PC-9 (cell line): ENCODE measurements around the gene POLD3. TPM values are rescaled to one million over a fixed set of nuclear protein-coding genes. Genes with fewer than 3 reads are reported as not detected.

Source experiments
- BruUV-seq: library from RNA; stranded (reverse); fragments of 400-500 nt; replicated peaks from 2 replicates; lab custom pipeline; 2021; lab: Mats Ljungman, UMichigan
- CTCF ChIA-PET: fragments of 300-600 bp; sonication (Branson Sonifier 250); formaldehyde crosslinking; loops from one replicate; lab custom pipeline; 2022; ENCODE audit warnings: antibody characterized with exemption; lab: Charles Lee
- POLR2A ChIA-PET: fragments of 300-600 bp; sonication (Branson Sonifier 250); formaldehyde crosslinking; loops from one replicate; lab custom pipeline; 2022; ENCODE audit warnings: antibody characterized with exemption; ENCODE audit not compliant: unreplicated experiment; lab: Charles Lee
- DNase-seq, 2 experiments: peaks; one replicate each; pipeline versions ENCODE4 v3.0.0 to v3.0.0-alpha.2; 2015 to 2022; ENCODE audit warnings: mixed read lengths in 1 of 2
- H2AFZ ChIP-seq: fragments of 200-600 bp; sonication (generic); 2 replicates; pipeline ENCODE4 v1.8.1; 2017; ENCODE audit warnings: antibody characterized with exemption
- H3F3A ChIP-seq: fragments of 200-600 bp; sonication (generic); 2 replicates; pipeline ENCODE4 v1.8.1; 2017; ENCODE audit warnings: antibody characterized with exemption, mild to moderate bottlenecking, low read depth; ENCODE audit not compliant: insufficient read depth
- H3K27ac ChIP-seq: fragments of 200-600 bp; sonication (generic); 2 replicates; pipeline ENCODE4 v1.6.1; 2016; ENCODE audit warnings: mixed run types
- H3K27me3 ChIP-seq: fragments of 200-600 bp; sonication (generic); 2 replicates; pipeline ENCODE4 v1.6.1; 2016; ENCODE audit warnings: low read depth, mixed run types; ENCODE audit not compliant: insufficient read depth
- H3K36me3 ChIP-seq: fragments of 200-600 bp; sonication (generic); 2 replicates; pipeline ENCODE4 v1.6.1; 2016; ENCODE audit warnings: low read depth, mixed run types
- H3K4me1 ChIP-seq: fragments of 200-600 bp; sonication (generic); replicated peaks from 2 replicates; pipeline ENCODE4 v1.6.1; 2016; ENCODE audit warnings: mixed run types; ENCODE audit not compliant: insufficient read depth
- H3K4me2 ChIP-seq: fragments of 200-600 bp; sonication (generic); 2 replicates; pipeline ENCODE4 v1.6.1; 2017; ENCODE audit warnings: mixed run types
- H3K4me3 ChIP-seq: fragments of 200-600 bp; sonication (generic); 2 replicates; pipeline ENCODE4 v1.6.1; 2016; ENCODE audit warnings: mixed run types
- H3K79me2 ChIP-seq: fragments of 200-600 bp; sonication (generic); 2 replicates; pipeline ENCODE4 v1.6.1; 2017; ENCODE audit warnings: low read depth, mixed run types
- H3K9me2 ChIP-seq: fragments of 200-600 bp; sonication (generic); 2 replicates; pipeline ENCODE4 v1.8.1; 2017; ENCODE audit warnings: mild to moderate bottlenecking; ENCODE audit not compliant: insufficient read depth
- H3K9me3 ChIP-seq: fragments of 200-600 bp; sonication (generic); 2 replicates; pipeline ENCODE4 v1.8.1; 2016; ENCODE audit warnings: low read depth; ENCODE audit not compliant: insufficient read depth
- H4K20me1 ChIP-seq: fragments of 200-600 bp; sonication (generic); 2 replicates; pipeline ENCODE4 v1.8.1; 2017; ENCODE audit not compliant: insufficient read depth
- CTCF ChIP-seq: fragments of 200-600 bp; sonication (generic); conservative IDR thresholded peaks from 2 replicates; pipeline ENCODE4 v1.6.1; 2017; ENCODE audit warnings: mixed run types, antibody characterized with exemption, mild to moderate bottlenecking, moderate library complexity
- EZH2 ChIP-seq: fragments of 200-600 bp; sonication (generic); IDR thresholded peaks from 2 replicates; pipeline ENCODE4 v1.8.0; 2017; ENCODE audit warnings: antibody characterized with exemption, low read depth
- intact Hi-C: fragments of 100-400 bp; cut with micrococcal nuclease; formaldehyde crosslinking; loops from one replicate; pipeline ENCODE4 v1.10.0; 2022; ENCODE audit not compliant: unreplicated experiment
- total RNA-seq: library from RNA; stranded (reverse); gene quantifications from 2 replicates; pipeline ENCODE4 v1.2.3, GENCODE V29; 2021

Gene POLD3
- total RNA-seq, 1 experiment from 2014 or later = 44.1 TPM

DNA sequence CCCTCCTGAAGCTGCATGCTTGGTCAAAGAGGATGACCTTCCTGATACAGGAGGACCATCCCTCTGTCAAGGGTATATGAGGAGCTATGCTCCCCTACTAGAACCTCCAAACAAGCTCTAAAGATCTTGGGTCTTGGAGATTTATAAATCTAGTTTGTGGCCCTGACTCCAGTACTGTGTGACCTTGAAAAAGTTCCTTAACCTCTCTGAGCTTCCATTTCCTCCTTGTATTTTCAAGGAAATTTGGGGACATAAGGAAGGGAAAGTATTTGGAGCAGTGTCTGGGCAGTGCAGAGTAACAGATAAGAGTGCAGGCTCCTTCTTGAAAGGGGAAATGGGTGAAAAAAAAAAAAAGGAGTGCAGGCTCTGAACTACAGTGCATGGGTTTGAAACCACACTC, 93.0 kb downstream of the POLD3 start:
- no TSS peak for BruUV-seq
- Histone ChIP-seq H3K4me1 (0 out of 2 replicates have a peak, but pooled peaks cover 7% of the 10 kb centered on the region), H3K4me2 (no peak overlapping the region), H3K9me2 (no peaks in the 10 kb centered on the region), H3K27me3 (no peaks in the 10 kb centered on the region), H3K36me3 (no peaks in the 10 kb centered on the region), H4K20me1 (no peaks in the 10 kb centered on the region), H3K4me3 (no peak overlapping the region), H3F3A (peaks cover 6% of the 10 kb centered on the region; the same call in 1 of the 2 replicates), H3K9me3 (no peaks in the 10 kb centered on the region), H2AFZ (no peak overlapping the region), H3K79me2 (no peaks in the 10 kb centered on the region), H3K27ac (no peak overlapping the region)
- intact Hi-C loops = no loop called here
- ChIA-PET POLR2A (interaction anchor here (1.0 kb wide), 1 partner anchor 192 kb away, joined by 3 read pairs; no protein-coding TSS in a partner anchor), CTCF (interaction anchor here (0.6 kb wide), 1 partner anchor 99 kb away, joined by 5 read pairs; no protein-coding TSS in a partner anchor)
- no peak for TF ChIP-seq EZH2
- no peak for TF ChIP-seq CTCF
- no peak for DNase-seq

DNA sequence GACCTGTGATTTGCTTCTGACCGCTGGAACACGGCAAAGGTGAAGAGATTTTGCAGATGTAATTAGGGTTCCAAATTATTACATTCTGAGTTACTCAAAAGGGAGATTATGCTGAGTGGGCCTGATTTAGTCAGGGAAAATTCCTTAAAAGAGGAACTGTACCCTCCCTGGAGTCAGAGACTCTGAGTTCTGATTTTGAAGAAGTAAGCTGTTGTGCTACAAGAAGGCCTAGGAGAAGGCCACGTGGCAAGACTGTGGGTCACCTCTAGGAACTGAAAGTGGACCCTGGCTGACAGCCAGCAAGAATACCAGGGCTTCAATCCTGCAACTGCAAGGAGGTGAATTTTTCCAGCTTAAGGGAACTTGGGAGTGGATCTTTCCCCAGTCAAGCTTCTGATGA, 93.5 kb downstream of the POLD3 start:
- H3F3A ChIP-seq = peaks cover 6% of the 10 kb centered on the region; the same call in 1 of the 2 replicates
- H3K4me1 ChIP-seq = 0 out of 2 replicates have a peak, but pooled peaks cover 7% of the 10 kb centered on the region
- H3K27me3 ChIP-seq = no peaks in the 10 kb centered on the region
- no peak overlapping the region for H2AFZ ChIP-seq
- intact Hi-C loops = no loop called here
- no peak for DNase-seq
- H3K27ac ChIP-seq = no peak overlapping the region
- H3K36me3 ChIP-seq = no peaks in the 10 kb centered on the region
- H3K4me3 ChIP-seq = no peak overlapping the region
- H3K79me2 ChIP-seq = no peaks in the 10 kb centered on the region
- POLR2A ChIA-PET = no interaction called here
- no peak overlapping the region for H3K4me2 ChIP-seq
- CTCF ChIA-PET = no interaction called here
- H3K9me3 ChIP-seq = no peaks in the 10 kb centered on the region
- no peaks in the 10 kb centered on the region for H4K20me1 ChIP-seq
- BruUV-seq = no TSS peak
- no peak for TF ChIP-seq CTCF
- TF ChIP-seq EZH2 = no peak
- no peaks in the 10 kb centered on the region for H3K9me2 ChIP-seq

GRCh38 chr11:74686792-74687191, 94.4 kb downstream of the POLD3 start:
- Histone ChIP-seq H3K27ac (no peak overlapping the region), H3K4me1 (0 out of 2 replicates have a peak, but pooled peaks cover 7% of the 10 kb centered on the region), H3K9me3 (no peaks in the 10 kb centered on the region), H3K79me2 (no peaks in the 10 kb centered on the region), H3K4me3 (no peak overlapping the region), H3K36me3 (no peaks in the 10 kb centered on the region), H3K27me3 (no peaks in the 10 kb centered on the region), H4K20me1 (no peaks in the 10 kb centered on the region), H3F3A (peaks cover 6% of the 10 kb centered on the region; the same call in 1 of the 2 replicates), H3K9me2 (no peaks in the 10 kb centered on the region), H3K4me2 (no peak overlapping the region), H2AFZ (no peak overlapping the region)
- POLR2A ChIA-PET = no interaction called here
- TF ChIP-seq EZH2 = no peak
- no peak for TF ChIP-seq CTCF
- CTCF ChIA-PET = no interaction called here
- intact Hi-C loops = no loop called here
- DNase-seq = no peak
- BruUV-seq = no TSS peak
